SK-MEL-5 (cell line): ENCODE data around the gene CPN2. TPM values are rescaled to one million over a fixed set of nuclear protein-coding genes. Genes with fewer than 3 reads are reported as not detected.

Experiments used
- DNase-seq: peaks from one replicate; pipeline ENCODE4 v3.0.0-alpha.2; 2016; ENCODE audit warnings: low read depth, low spot score
- in situ Hi-C: cut with HindIII; loops from 2 replicates; pipeline ENCODE4 v1.10.0; 2016; ENCODE audit warnings: low sequenced_read_pairs, high pct_unique_total_duplicates, low pct_unique_long_range_greater_than_20kb
- total RNA-seq: library from RNA; depleted of rRNA; stranded (reverse); fragments of >200 nt; shearing (Covaris generic); gene quantifications from 2 replicates; pipeline ENCODE4 v1.2.3, GENCODE V29; 2014

The CPN2 gene
- total RNA-seq, 1 experiment from 2014 or later: not detected

DNA sequence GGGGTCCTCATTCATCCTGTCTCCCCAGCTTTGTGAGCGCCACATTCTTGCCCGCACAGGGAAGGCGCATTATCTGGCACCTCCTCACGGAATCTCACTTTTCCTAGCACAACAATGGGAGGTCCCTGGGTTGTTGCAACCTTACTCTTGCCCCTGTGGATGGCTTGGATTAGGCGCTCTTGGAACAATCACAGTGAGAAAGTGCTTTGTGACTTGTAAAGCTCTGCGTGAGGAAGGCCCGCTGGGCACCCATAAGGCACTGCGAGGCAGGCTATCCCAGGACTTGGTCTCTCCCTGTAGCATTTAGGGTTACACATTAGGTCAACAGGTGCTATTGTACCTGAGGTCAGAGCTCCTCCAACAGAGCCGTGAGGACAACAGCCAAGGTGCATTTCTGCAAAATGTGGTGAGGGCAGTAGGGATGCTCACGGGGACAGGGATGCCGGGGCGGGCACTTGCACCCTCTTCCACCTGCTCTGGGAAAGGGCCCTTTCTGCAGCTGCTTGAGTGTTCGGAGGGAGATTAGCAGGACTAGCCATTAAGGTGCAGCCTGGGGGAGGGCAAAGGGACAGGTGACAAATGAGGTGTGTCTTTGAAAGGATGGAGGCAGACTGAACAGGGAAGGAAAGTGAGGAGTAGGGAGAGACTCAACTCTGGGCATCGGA lies 32.3 kb upstream of the CPN2 start:
- in situ Hi-C loops: no loop called here
- DNase-seq: no peak

DNA sequence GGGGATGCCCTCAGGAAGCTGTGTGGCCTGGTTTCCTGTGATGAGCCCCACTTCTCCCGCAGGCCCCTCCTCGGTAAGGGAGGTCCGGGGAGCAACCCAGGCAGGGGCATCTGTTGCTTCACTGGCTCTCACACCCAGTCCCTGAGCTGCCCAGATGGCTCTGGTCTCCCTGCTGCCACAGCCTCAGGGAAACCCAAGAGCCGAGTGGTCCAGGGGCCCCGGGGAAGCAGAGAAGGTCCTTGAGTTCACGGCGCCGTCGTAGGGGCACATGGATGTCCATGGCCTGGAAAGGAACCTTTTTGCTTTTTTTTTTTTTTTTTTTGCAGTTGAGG lies 31.7 kb upstream of the CPN2 start:
- in situ Hi-C loops: no loop called here
- DNase-seq: no peak

DNA sequence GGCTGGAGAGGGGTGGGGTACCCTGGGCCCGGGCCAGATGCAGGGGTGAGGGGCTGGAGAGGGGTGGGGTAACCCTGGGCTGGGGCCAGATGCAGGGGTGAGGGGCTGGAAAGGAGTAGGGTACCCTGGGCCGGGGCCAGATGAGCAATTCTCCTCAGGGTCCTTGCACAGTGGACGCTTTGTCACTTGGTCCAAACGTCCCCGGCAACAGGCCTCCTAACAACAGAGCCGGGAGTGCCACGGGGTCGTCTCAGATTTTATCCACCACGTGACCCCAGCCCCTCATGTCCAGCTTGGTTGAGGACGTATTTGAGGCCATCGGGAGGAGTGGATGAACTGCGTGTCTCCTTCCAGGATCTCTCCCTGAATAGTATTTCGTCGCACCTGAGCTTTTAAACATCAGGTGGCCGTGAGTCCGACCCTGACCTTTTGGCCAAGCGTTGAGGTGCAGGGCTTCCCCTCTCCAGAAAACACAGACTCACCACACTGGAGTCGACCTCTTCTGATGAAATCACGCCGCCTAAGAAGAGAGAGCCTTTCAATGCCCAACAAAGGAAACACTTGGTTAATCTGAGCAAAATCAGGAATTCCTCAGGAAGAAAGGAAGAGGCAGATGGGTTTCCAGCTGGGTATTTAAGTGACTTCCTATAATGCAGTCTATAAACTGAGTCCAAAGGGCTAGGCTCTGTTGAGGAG lies 31.2 kb upstream of the CPN2 start:
- DNase-seq: no peak
- in situ Hi-C loops: no loop called here

DNA sequence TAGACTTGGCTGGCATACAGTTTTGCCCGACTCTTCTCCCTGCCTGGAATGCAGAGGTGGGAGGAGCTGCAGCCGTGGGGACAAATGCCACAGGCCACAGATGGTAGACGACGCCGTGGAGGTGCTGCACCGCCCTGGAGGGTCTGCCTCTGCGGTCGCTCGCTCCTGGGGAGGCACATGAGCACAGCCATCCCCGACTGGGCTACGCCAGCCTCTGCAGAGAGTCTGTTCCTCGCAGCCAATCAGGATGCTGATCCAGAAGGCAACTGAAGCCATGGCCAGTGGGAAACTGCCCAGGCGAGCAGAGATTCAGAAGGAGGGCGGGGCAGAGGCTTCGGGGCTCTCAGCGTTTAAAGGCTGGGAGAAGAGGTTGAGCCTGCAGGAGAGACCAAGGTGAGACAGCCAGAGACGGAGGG lies 30.3 kb upstream of the CPN2 start:
- in situ Hi-C loops: no loop called here
- DNase-seq: peak; percentile 51

DNA sequence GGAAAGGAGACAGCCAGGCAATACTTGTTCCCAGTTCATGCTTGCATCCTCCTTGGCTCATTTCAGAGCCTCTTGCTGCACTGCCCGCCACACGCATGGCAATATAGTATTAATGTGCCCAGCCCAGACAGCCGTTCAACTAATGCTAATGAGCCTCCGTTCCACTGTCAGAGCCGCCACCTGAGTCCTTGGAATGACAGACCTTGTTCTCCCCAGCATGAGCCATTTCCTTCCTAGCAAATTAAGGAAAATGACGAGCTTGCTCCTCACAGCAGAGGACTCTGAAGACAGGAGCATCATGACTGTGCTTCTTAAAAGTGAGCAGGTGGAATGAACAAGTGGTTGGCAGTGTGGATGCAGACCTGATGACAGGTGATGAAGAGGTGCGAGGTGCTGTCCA lies 29.2 kb upstream of the CPN2 start:
- in situ Hi-C loops: no loop called here
- DNase-seq: no peak

DNA sequence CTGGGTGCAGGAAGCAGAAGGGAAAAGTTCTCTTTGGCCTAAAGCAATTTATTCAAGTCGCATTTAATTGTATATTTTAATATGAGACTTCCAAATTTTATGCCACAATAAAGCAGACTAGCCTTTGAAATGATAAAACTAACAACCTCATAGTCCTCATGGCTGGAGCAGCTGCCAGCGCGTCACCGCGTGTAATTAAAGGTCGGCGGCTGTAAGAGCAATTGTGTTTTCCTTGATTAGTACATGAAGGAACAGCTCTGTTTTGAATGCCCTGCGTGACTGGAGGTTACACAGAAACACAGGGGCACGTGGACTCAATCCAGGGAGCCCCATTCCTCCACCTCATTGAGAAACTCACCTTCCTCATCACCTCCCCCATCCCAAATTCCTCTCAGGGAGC lies 28.5 kb upstream of the CPN2 start:
- DNase-seq: peak; percentile 9
- in situ Hi-C loops: no loop called here

DNA sequence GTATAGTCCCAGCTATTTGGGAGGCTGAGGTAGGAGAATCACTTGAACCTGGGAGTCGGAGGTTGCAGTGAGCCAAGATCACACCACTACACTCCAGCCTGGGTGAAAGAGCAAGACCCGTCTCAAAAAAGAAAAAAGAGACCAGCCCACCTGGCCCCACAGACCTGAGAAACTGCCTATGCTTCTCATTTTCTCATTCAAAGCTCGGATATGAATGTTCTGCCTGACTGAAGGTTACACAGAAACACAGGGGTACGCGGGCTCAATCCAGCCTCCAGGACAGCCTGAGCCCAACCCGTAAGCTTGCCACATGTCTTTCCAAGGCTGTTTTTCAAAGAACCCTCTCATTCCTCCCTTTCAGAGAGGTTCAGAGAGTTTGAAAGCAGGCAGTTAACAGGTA lies 28.1 kb upstream of the CPN2 start:
- DNase-seq: no peak
- in situ Hi-C loops: no loop called here

DNA sequence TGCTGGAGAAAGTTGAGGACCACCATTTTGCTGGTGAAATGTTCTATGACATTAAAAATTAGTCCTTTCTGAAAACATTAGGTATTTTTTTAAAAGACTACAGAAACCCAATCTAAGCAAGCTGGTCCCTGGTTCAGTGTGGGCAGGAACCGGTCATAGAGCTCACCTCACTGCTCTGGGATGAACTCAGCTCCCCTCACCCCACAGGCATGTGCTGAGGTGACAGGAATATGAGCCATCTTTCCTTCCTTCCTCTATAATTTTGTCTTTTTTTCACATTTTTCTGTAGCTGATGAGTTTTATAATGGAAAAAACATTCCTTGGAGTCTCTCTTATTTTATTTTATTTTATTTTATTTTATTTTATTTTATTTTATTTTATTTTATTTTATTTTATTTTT lies 26.6 kb upstream of the CPN2 start:
- in situ Hi-C loops: no loop called here
- DNase-seq: no peak

DNA sequence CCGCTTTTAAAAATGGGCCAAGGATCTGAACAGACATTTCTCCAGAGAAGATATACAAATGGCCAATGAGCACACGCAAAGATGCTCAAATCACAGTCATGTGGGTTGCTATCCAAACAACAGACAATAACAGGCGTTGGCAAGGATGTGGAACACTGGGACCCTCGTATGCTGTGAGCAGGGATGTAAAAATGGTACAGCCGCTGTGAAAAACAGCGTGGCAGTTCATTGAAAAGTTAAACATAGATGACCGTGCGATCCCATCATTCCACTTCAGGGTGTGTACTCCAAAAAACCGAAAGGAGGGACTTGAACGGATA lies 25.1 kb upstream of the CPN2 start:
- in situ Hi-C loops: no loop called here
- DNase-seq: no peak

DNA sequence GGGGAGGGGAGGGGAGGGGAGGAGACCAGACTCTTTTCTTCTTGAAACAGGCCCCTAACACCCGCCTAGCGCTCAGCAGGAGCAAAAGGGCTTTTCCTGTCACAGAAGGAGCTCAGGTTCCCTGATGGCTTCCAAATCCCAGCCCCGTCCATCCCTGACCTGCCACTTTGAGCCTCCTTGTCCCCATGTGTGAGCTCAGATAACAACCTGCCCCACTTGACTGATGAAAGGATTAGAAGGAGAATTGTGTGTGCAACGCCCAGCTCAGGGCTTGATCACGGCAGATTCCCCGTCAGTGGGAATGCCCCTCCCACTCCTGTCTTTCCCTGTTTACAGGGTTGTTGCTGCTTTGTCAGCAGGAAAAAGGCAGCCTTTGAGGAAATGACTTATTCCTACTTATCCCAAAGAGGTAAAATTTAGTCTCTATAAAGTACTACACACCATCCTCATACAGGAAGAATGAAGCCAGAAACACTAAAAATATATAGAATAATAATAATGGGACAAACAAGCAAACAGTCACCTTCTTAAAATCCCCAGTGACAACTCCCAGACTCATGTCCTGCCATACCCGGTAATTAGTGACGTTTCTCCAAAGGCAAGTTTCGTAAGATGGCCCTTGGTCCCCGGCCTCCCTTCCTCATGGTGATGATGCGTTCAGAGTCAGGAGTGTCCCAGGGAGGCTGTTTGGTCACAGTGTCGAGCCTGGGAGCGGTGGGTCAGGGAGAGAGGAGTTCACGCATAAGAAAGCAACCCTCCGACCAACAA lies 24.5 kb upstream of the CPN2 start:
- in situ Hi-C loops: no loop called here
- no peak for DNase-seq

DNA sequence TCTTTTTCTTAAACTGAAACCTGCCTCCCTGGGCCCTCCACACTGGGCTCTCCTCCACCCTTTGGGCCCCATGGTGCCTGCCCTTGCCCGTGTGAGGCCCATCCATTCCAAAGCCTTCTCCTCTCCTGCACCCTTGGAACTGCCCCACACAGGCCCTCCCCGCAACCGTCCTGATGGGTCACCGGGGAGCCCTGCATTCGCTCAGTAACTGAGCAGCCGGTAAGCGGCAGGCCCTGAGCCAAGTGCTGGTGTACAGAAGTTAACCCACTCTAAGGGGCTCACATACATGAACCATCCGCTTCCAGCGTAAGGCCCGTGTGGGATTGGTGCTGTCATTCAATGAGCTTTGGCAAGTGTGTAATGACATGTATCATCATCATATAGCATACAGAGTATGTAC lies 23.8 kb upstream of the CPN2 start:
- no peak for DNase-seq
- in situ Hi-C loops: no loop called here

DNA sequence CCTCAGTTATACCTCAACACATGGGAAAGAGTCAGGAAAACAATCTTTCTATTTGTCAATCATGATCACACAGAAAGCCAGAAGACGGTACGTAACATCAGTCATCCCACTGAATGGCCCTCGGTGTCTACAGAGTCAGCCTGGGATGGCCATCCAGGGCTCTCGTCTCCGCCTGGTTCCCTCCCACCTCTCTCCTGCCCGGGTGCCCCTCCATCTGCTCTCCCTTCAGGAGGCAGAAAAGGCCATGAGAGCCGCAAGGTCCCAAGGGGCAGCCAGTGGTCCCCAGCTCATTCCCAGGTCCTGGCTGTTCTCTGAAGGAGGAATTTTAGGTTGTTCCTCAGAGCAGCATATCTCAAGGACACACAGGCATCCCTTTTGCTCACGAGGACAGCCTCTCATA lies 22.8 kb upstream of the CPN2 start:
- no peak for DNase-seq
- in situ Hi-C loops: no loop called here

DNA sequence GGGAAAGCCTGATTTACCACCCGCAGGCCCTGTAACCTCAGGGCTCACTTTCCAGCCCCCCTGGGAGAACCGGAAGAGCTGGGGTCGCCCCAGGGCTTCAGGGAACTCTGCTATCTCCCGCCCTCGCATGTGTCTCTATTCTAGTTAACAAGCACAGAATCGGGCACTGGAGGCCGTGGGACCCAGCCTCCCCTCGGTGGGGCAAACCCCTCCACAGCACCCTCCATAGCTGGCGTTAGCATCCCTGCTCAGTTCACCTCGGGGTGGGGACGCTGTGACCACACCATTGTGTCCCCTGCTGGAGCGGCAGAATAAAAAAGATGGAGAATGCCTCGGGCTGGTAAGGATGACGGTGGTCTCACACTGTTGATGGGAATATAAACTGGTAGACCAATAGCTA lies 21.9 kb upstream of the CPN2 start:
- in situ Hi-C loops: no loop called here
- DNase-seq: no peak

DNA sequence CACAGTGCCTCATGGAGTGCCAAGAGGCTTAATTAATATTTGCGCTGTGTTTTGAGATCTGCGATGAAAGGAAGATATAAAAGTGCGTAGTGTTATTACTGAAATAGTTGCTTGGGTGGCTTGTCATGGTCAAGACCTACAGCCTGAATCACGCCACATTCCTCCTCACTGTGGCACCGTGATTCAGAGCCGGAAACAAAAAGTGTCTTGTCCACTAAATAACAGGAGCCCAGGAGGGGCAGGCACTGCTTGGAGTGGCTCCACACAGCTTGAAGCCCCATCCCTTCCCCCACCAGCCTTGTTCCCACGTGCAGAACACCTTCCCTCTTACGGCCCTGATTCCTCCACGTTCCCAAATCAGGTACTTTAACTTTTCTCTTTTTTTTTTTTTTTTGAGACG lies 19.6 kb upstream of the CPN2 start:
- DNase-seq: peak; percentile 38
- in situ Hi-C loops: no loop called here

DNA sequence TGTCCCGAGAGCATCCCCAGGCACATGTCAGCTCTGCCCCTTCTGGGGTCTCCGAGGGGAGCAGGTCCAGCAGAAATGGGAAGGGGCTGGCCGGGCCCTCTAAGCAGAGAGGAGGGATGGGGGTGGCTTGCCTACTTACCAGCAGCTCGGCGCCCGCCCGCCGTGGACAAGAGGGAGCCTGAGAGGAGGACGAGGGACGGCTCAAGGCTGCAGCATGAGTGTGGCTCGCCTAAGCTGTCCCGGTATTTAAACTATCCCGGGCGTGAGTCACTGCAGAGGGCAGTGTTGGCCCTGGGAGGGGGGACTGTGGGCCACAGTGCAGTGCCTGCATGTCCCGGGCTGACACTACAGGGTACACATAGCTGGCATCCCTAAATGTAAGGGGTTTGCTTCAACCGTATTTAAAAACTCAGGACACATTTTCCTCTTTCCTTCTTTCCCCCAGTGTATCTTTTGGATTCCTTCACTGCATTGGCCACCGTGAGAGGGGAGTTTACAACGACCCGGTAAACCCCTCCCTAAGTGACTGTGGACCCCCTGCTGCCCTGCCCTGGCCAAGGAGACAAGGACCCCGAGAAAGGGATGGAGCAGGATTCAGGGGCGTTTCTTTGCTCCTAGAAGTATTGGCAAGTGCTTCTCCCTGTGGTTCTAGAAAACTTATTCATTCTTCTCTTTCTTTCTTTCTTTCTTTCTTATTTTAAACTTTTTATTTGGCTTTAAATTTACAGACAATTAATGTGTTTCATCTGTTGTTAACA lies 18.6 kb upstream of the CPN2 start, which contains the start of gene LRRC15:
Gene LRRC15 (minus strand): TSS at position 222 of the 758 bp plus-strand sequence. CDS start 8,700 bp downstream, outside the sequence.
- in situ Hi-C loops: no loop called here
- no peak for DNase-seq

DNA sequence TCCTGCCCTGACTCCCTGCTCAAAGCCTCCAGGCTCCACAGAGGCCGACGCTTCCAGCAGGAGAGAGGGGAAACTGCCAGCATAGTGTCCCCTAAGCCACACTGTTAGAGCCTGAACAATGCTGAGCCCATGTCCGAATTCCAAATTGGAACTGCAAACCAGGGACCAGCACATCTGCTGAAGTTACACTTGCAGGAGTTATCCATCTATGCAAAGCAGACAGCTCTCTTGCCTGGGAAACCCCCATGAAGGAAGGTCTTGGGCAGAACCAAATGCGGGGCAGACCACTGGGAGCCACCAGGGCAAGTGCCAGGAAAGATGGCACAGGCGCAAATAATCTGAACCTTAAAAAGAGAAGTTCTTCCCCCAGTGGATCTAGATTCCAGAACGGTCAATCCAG lies 17.8 kb upstream of the CPN2 start:
- DNase-seq: no peak

DNA sequence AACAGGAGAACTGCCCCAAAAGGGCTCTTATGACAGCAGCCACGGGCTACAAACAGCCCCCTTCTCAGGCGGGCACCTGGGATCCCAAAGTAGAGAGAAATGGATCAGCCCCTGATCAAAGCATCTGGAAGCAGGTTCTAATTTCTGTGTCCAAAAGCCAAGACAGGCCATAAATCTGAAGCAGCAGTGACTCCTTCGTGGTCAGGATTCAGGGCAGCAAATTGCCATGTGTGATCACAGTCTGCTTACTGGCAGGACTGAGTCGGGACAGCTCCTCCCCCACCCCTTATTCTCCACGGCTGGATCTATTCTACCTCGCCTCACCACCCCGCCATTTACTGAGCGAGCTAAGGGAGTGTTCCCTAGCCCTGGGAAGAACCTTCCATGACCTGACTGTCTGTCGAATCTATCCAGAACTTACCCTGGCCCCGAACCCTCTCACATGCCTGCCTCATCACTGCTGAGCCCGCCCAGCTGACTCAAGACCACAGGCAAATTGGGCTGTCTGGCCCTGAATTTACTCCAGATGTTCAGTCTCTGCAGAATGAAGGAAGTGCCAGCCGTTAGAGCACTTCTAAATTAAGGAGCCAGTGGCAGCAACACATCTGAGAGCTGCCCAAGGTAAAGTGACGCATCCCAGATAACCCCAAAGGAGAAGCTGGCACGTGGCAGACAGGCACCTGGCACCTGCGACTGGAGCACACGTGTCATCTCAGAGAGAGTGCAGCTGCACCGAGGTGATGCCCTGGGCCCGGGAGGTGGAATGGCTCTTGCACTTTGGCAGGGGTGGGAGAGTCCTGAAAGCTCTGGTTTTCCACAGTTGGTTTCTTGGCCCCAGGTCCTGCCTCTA lies 17.1 kb upstream of the CPN2 start:
- DNase-seq: no peak
- in situ Hi-C loops: no loop called here

More for the DNA sequence above, 17.8 kb upstream of the CPN2 start:
- in situ Hi-C loops: no loop called here
